Erythroblast (primary cell): ENCODE results near the gene TNPO3.

ENCODE experiments used
- GATA1 ChIP-seq: IDR thresholded peaks from 2 replicates; pipeline ENCODE4 v1.6.1; 2011; ENCODE audit warnings: low read depth, mild to moderate bottlenecking, control low read depth, low read length, moderate library complexity
- POLR2A ChIP-seq: IDR thresholded peaks from 2 replicates; pipeline ENCODE4 v1.6.1; 2011; ENCODE audit warnings: mild to moderate bottlenecking, low read length

GRCh38 chr7:128945668-128946366 is 109.1 kb downstream of the TNPO3 start:
- TF ChIP-seq POLR2A (no peak), GATA1 (no peak)
